Measurements from ENCODE around the gene RBL1.
"Not testable (repeated sequence)": the region's sequence is repeated elsewhere in the genome, so short reads cannot be mapped to it uniquely, and the experiment has no call there.

RBL1 gene, protein sequence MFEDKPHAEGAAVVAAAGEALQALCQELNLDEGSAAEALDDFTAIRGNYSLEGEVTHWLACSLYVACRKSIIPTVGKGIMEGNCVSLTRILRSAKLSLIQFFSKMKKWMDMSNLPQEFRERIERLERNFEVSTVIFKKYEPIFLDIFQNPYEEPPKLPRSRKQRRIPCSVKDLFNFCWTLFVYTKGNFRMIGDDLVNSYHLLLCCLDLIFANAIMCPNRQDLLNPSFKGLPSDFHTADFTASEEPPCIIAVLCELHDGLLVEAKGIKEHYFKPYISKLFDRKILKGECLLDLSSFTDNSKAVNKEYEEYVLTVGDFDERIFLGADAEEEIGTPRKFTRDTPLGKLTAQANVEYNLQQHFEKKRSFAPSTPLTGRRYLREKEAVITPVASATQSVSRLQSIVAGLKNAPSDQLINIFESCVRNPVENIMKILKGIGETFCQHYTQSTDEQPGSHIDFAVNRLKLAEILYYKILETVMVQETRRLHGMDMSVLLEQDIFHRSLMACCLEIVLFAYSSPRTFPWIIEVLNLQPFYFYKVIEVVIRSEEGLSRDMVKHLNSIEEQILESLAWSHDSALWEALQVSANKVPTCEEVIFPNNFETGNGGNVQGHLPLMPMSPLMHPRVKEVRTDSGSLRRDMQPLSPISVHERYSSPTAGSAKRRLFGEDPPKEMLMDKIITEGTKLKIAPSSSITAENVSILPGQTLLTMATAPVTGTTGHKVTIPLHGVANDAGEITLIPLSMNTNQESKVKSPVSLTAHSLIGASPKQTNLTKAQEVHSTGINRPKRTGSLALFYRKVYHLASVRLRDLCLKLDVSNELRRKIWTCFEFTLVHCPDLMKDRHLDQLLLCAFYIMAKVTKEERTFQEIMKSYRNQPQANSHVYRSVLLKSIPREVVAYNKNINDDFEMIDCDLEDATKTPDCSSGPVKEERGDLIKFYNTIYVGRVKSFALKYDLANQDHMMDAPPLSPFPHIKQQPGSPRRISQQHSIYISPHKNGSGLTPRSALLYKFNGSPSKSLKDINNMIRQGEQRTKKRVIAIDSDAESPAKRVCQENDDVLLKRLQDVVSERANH

DNA sequence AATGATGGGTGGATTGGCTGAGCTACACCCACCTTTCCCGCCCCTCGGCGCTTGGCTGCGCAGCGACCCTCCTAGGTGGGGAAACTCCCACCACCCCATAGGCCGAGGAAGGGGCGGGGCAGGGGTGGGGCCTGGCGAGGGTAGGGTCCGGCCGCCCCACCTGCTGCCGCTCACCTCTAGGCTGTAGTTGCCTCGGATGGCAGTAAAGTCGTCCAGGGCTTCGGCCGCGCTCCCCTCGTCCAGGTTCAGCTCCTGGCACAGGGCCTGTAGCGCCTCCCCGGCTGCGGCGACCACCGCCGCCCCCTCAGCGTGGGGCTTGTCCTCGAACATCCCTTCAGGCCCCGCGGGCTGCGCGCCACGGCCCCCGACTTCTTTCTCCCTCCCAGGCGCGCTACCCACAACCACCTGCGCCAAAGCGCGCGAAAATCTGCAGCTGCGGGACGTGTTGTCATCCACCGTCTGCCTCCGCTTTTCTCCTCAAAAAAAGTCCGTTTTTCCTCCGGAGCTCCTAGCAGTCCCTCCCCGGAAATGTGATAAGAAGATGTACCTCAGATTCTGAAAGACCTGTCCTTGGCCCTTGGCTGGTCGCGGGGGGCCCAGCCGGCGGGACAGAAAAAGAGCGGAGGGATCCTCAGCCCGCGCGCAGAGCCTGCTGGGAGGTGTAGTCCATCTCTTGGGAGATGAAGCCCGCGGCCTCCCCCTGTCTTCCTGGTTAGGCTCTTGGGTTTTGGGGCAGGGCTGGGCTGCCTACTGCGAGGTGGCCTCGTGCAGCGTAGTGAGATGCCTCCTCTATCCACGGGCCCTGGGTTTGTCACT lies at the start of gene RBL1:
RBL1 (minus strand) TSS at position 399 of the 816 bp plus-strand sequence; CDS start at position 330, 69 bp downstream.
- peak; percentile 16 for DNase-seq (ENCODE audit: low read depth, low spot score)
- no peak within 1 kb of the TSS for H3K27ac ChIP-seq

DNA sequence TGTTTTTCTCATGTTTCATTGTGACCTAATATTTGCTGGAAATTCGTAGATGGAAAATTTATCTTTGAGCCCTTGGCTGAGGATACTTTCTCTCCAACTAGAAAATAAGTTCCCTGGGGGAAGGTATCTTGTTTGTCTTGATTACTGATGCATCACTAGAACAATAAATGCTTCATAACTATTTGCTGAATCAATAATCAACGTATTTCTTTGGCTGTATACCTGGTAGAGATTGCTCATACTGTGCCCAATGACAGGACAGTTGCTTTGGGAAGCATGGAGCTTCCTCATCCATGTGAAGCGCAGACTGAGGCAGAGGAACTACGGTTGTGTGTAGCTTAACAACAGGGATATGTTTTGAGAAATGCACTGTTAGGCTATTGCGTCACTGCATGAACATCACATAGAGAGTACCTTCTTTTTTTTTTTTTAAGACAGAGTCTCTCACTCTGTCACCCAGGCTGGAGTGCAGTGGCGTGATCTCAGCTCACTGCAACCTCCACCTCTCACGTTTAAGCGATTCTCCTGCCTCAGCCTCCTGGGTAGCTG lies 49.1 kb upstream of the RBL1 start:
- no peak overlapping the region for H3K27ac ChIP-seq

DNA sequence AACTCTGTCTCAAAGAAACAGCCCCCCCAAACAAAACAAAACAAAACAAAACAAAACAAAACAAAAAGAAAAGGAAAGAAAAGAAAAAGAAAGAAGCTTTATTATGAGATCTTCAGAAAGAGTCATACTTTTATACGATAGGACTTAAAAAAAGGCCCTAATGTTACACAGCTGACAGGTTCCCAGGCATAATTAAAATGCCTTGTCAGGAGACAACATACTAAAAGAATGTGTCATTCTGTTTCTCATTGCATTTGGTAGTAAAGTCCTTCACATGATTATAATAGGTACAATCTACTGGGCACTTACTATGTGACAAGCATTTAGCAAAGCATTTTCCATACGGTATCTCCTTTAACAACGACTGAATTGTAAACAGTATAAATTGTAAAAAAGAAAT lies 46.9 kb upstream of the RBL1 start:
- H3K27ac ChIP-seq, result no peak overlapping the region
- no peak for DNase-seq (ENCODE audit: low read depth, low spot score)

More for the DNA sequence above, 49.1 kb upstream of the RBL1 start:
- no peak for DNase-seq (ENCODE audit: low read depth, low spot score)

DNA sequence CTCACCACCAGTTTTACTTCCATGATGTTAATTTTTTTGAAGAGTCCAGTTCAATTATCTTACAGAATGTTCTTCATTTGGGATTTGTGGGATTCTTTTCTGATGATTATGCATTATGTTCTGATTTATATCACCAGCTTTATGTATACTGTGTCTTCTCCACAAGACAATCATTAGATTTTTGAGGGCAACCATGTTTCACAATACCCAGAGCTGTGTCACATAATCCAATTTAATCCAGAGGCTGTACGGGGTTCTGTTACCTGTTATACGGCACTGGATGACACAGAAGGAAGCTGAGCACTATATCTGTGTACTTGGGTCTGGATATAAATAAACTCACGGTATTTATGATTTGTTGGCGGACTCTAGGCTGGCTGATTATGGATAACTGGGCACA lies 41.8 kb upstream of the RBL1 start:
- no peak for DNase-seq (ENCODE audit: low read depth, low spot score)
- no peak overlapping the region for H3K27ac ChIP-seq

DNA sequence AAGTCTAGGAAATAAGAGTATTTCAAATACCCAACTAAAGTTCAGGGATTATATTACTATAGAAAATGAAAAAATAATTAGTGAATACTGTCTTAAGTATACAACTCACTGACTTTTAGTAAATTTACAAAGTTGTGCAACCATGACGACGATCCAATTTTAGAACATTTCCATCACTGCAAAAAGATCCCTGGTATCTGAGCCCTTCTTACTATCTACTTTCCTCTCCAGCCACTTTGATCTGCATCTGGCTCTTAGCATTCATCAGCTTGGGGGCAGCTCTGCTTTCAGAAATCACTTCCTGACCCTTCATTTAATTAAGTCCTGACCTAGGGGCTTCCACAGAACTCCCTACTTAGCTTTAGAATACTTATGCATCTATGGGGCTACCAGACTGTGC lies 38.2 kb upstream of the RBL1 start:
- H3K27ac ChIP-seq, result no peak overlapping the region
- no peak for DNase-seq (ENCODE audit: low read depth, low spot score)

DNA sequence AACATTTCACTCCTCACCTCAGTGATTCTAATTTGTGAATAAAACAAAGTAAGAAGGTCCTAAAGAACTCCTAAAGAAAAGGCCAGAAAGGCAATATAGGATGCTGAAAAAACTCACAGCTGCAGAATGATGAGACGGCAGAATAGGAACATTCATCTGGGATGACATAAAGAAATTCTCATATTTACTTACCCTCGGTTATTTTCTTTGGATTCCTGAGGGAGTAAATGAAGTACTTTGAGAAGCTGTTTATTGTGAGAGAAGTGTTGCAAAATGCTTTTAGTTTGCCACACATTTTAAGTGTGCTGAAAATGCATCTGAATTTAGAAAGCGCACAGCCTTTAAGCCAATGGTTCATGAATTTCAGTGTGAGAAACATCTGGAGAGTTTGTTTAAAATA lies 35.7 kb upstream of the RBL1 start:
- H3K27ac ChIP-seq, result no peak overlapping the region
- no peak for DNase-seq (ENCODE audit: low read depth, low spot score)

DNA sequence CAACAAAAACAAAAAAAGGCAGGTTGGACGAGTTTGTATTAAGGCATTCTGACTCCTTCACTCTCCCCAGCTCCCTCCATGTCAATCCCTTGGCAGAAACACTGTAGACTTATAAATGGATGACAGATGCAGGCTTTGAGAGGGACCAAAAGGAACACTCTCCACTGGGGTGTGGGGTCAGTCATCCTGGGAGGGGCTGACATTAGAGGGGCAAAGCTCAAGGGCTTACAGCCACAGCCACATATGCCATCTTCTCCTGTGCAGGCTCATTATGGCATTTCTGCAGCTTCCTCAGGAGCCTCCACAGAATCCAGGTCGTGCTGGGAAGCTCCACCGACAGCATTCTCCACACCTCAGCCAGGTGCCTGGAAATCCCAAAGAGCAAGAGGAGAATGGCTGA lies 33.0 kb upstream of the RBL1 start:
- DNase-seq (ENCODE audit: low read depth, low spot score), result no peak
- no peak overlapping the region for H3K27ac ChIP-seq

DNA sequence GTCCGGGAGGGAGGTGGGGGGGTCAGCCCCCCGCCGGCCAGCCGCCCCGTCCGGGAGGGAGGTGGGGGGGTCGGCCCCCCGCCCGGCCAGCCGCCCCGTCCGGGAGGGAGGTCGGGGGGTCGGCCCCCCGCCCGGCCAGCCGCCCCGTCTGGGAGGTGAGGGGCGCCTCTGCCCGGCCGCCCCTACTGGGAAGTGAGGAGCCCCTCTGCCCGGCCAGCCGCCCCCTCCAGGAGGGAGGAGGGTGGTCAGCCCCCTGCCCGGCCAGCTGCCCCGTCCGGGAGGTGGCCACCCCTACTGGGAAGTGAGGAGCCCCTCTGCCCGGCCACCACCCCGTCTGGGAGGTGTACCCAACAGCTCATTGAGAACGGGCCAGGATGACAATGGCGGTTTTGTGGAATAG lies 30.5 kb upstream of the RBL1 start:
- not testable (repeated sequence) for H3K27ac ChIP-seq

DNA sequence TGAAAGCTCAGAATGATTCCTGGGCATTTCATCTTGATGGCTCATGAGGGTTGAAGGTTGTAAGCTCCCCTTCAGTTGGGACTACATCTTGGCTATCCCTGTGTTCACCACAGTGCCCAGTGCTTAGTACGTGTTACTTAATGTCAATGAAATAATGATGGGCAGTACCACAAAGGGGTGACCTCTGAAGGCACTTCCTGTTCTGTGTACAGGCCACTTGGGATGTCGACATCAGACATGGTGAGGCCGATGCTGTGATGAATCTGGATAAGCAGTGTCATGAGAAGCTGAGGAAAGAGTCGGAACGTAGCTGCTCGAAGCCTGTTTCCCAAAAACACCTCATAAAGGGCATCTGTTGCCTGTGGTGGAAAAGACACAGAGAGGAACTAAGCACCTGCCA lies 27.6 kb upstream of the RBL1 start:
- no peak overlapping the region for H3K27ac ChIP-seq
- no peak for DNase-seq (ENCODE audit: low read depth, low spot score)

More for the DNA sequence above, 30.5 kb upstream of the RBL1 start:
- DNase-seq (ENCODE audit: low read depth, low spot score), result not testable (repeated sequence)

DNA sequence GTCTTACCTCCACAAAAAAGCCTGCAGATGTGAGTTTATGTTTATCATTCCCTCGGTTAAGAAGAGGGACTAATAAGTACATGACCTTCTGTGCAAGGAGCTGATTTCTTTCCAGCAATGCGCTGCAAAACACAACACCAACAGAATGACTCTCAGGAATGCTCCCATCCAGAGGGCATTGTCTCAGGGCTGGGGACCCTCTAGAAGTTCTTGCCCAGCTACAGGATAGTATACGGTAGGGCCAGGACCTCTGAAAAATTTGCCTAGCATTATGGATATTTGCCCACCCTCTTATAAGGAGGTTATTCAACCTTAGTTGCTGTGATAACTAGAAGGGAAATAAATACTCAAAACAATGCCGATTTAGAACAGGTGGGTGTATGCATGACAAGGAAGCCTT lies 24.7 kb upstream of the RBL1 start:
- H3K27ac ChIP-seq, result no peak overlapping the region
- DNase-seq (ENCODE audit: low read depth, low spot score), result no peak

DNA sequence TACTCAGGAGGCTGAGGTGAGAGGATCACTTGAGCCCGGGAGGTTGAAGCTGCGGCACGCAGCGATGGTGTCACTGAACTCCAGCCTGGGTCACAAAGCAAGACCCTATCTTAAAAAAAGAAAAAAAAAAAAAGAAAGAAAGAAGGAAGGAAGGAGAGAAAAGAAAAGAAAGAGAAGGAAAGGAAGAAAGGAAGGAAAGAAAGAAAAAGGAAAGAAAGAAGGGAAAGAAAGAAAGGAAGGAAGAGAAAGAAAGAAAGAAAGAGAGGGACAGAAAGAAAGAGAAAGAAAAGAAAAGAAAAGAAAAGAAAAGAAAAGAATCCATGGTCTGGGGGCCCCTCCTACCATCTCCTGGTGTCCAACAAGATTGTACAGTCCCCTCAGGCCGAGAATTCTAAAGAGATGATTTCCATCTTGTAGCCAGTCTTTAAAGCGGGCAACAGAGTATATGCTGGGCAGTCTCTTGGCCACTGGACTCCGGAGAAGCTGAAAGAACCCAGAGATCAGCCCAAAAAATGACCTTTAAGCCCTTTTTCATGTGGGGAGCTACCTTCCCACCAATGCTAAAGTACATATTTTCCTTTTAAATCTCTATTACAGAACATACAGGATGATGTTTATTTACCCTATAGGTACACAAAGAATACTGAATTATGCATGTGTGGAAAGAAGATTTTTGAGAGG lies 23.7 kb upstream of the RBL1 start:
- H3K27ac ChIP-seq, result no peak overlapping the region
- no peak for DNase-seq (ENCODE audit: low read depth, low spot score)

DNA sequence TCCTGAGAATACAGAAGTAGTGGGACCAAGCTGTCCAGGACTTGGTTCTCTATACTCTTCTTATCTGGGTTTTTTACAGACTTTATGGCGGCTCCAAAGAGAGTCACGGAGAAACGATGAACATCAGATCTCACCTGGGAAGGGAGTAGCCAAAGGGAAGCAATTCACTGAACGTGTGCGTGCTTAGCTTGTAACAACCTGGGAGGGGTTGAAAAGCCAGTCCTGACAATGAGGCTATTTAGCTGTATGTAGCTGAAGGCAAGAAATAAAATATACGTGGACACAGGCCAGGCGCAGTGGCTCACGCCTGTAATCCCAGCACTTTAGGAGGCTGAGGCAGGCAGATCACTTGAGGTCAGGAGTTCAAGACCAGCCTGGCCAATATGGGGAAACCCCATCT lies 18.2 kb upstream of the RBL1 start:
- no peak overlapping the region for H3K27ac ChIP-seq
- no peak for DNase-seq (ENCODE audit: low read depth, low spot score)

DNA sequence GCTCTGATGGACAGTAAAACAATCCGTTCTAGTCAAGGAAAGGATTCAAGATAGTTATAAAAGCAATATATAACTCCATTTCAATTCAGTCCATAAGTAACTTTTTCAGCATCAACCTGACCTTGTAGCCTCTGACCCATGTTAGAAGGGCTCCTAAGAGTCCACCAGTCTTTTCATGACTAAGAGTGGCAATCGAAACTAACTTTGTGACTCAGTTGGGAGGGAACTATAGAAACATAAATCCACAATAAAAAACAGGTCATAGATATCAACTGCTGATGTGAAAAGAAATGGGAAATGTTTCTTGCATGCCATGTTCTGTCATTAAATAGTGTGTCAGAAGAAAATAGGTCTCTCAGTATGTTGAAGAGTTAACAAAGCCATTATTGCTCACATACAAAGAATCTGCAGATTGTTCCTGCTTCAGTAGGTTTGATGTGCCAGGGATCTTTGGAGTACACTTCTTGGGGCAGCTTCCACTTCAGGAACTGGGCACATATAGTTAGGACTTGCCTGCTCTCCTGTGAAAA lies 16.2 kb upstream of the RBL1 start:
- no peak for DNase-seq (ENCODE audit: low read depth, low spot score)
- no peak overlapping the region for H3K27ac ChIP-seq

DNA sequence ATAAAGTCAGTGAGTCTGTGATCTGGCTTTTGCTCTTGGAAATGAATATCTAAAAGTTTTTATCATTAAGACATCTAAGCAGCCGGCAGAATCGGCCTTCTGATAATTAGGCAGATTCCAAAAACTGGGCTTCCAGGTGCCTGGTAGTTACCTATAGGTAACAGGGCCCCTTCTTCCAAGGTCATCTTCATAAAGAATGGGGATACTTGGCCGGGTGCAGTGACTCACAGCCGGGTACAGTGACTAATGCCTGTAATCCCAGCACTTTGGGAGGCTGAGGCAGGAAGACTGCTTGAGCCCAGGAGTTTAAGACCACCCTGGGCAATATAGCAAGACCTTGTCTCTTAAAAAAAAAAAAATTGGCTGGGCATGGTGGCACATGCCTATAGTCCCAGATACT lies 12.9 kb upstream of the RBL1 start:
- DNase-seq (ENCODE audit: low read depth, low spot score), result no peak
- H3K27ac ChIP-seq, result no peak overlapping the region

DNA sequence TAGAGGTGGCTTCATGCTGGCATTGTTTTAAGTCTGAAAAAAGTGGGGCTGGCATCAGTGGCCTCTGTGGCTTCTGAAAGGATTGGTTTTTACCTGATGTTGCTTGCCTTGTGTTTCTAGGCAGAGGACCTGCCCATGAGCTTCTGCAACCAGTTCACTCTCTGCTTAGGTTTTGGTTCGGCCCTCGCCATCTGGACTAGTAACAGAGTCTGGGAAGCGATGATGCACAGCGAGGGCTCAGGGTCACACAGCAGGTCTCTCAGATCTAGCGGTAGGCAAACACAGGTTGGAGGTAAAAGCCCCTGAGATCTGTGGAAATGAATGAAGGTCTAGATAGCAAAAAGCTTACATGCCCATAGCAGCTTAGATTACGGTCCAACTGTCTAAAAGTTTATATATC lies 6.8 kb upstream of the RBL1 start:
- no peak for DNase-seq (ENCODE audit: low read depth, low spot score)
- no peak overlapping the region for H3K27ac ChIP-seq

DNA sequence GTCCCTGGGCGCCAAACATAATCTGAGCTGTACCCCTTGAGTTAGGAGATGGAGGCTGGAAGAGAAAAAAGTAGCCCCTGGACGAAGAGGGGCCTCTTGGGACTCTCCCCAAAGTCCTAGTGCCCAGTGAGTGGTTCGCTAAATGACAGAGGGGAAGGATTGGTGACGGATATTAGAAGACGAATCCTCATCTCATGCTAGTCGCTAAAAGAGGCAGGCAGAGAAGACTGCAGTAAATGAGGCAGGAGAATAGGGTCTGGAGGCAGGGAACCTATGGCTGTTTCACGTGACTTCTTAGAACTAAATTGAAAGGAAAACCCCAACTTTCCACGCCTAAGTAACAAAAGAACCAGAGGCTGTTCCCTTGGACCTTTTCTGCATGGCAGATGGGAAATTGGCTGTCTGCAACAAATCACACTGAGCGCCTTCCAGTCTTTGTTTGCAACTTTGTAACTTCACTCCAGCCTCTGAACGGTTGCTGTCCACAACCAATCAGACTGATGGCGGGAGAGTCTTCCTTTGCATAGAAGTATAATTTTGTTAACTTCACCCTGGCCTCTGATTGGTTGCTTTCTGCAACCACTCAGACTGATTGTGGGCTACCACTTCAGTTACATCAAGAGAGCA lies 731 bp upstream of the RBL1 start:
- H3K27ac ChIP-seq, result no peak overlapping the region
- no peak for DNase-seq (ENCODE audit: low read depth, low spot score)

DNA sequence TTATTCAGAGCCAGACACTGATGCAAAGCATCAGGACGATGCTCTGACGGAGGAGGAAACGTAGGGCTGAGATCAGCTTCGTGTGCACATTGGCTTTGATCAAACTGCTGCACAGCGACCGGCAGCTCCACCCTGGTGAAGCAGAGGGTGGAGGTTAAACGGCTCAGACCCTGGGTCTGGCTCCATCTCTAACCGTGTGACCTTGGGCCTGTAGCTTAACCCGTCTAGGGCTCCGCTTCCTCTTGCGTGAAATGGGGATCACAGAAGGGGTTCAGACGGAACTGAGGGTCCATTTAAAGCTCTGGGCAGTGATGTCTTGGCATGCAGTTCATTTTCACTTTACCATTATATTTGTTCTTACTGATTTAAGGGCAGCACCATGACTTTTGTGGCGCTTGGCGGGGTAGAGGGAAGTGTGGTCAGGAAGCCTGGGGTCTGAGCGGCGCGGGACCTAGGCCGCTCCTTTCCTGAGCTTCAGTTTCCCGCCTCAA lies 644 bp downstream of the RBL1 start:
- DNase-seq (ENCODE audit: low read depth, low spot score), result no peak
- no peak overlapping the region for H3K27ac ChIP-seq

DNA sequence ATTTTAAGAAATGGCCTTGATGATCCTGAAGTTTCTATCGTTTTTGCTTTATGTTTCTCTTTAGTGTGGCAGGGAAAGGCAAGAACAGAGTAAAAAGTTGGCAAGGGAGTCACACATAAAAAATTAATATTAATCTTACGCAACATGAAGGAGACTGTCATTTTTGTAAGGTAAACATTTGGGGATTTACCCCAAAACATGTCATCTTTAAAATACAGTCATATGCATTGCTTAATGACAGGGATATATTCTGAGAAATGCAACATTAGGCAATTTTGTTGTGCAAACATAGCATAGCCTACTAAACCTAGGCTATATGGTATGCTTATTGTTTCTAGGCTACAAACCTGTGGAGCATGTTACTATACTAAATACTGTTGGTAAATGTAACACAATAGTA lies 5.4 kb downstream of the RBL1 start:
- DNase-seq (ENCODE audit: low read depth, low spot score), result no peak

More for the DNA sequence above, 5.4 kb downstream of the RBL1 start:
- no peak overlapping the region for H3K27ac ChIP-seq
